Activated CD8-positive, alpha-beta memory T cell treated with anti-CD3 and anti-CD28 coated beads, Interleukin-2, amount 50 U/mL, for 4 hours (primary cell): ENCODE results near the gene TET2.

Experiments
- DNase-seq: peaks from one replicate; pipeline ENCODE4 v3.0.0-alpha.2; 2020

The TET2 gene

DNA sequence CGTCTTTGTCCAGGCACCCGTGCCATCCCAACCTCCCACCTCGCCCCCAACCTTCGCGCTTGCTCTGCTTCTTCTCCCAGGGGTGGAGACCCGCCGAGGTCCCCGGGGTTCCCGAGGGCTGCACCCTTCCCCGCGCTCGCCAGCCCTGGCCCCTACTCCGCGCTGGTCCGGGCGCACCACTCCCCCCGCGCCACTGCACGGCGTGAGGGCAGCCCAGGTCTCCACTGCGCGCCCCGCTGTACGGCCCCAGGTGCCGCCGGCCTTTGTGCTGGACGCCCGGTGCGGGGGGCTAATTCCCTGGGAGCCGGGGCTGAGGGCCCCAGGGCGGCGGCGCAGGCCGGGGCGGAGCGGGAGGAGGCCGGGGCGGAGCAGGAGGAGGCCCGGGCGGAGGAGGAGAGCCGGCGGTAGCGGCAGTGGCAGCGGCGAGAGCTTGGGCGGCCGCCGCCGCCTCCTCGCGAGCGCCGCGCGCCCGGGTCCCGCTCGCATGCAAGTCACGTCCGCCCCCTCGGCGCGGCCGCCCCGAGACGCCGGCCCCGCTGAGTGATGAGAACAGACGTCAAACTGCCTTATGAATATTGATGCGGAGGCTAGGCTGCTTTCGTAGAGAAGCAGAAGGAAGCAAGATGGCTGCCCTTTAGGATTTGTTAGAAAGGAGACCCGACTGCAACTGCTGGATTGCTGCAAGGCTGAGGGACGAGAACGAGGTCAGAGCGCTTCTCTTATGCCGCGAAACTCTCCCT, at the start of gene TET2:
Gene TET2 (plus strand): TSS at position 601 of the 740 bp plus-strand sequence. CDS start 87,067 bp downstream, outside the sequence.
- peak; percentile 78 for DNase-seq

DNA sequence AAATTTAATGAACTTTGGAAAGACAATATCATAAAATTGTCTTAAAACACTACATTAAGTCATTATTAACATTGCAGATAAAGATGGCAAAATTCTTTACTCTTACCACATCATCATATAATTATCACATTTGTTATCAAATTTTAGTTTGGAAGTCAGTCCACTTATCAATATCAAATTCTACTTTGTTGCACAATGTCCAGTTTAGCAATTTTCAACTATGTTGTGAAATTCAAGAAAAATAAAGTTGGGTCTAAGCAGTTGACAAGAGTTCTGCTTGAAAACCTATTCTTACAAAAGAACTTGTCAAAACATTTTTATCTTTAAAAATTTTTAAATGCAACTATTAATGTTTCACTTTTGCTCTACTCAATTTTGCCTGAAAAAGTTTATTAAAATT, 44.7 kb upstream of the TET2 start:
- DNase-seq, result no peak

DNA sequence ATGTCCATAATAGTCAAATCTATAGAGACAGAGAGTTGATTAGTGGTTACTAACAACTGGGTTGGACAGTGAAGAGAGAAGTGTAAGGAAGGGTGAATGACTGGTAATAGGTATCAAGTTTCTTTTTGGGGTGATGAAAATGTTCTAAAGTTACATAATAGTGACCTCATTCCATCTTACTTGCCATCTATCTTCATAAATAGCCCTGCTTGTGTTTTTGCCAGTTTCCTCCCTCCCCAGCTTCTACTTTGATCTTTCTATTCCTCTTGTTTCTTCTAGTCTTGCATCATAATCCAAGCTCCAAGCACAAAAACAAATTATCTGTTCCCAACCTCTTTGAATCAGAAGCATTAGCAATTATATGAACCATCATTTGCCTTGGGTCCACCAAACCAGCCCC, 40.2 kb upstream of the TET2 start:
- no peak for DNase-seq

DNA sequence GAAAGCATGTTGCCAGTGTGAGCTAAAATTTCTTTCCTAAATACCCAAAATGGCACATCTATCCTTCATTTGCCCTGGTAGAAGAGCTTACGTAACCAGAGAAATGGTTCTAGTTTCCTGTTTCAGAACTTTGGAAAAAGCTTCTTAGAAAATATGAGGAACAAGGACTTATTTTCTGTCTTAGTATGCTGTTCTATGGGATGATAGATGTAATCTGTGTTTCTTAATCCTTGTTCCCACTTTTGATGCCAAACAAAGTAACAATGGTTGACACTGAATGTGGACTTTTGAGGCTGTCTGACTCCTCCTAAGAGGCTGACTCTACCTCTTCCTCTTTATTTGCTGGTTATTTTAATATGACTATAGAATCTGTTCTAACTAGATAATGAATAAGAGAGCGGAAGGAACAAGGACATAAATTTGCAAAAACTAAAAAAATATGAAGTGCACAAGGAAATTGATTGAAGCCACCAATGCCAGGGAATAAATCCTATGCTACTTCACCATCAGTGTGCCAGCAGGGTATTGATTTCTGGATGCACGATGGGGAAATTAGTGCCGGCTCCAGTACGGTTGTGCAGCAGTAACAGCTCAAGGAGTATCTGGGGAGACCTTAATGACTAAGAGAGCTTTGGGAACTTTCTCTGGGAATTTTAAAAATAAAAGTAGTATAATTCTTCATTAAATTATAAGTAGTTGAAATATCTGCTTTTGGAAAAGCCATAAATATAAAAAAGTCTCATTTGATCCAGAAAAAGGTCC, 39.4 kb upstream of the TET2 start:
- DNase-seq, result no peak

DNA sequence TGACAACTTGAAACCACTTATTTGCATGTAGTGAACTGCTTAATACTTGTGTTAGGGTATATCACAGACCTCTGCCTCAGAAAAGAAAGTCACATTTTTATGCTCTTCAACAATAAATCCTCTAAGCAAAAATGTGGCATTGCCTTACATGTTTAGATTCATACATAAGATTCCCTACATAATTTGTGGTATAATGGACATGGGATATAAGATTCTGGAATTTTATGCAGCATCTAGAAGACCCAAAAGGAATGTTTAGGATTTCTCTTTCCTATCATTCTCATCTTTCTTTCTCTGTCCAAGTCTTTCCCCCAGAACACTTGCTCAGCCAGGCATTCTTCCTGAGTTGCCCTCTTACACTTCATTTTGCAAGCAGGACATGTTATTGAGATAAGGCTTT, 37.7 kb upstream of the TET2 start:
- DNase-seq, result no peak

DNA sequence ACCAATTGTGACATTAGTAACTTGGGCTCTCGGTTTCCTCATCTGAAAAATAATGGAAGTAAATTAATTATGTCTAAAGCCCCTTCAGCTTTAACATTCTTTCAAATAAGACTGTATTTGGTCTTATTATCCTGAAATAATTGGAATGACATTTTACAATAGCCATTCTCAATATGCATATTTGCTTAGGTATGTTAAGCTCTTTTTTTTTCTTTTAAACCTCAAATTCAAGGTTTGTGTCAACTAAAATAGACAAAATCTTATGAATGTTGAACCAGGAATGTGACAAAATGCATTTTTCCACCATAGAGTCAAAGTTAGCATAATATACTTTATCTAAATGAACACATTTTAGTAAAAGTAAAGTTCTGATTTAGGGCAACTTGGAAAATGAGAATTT, 34.4 kb upstream of the TET2 start:
- DNase-seq, result no peak

DNA sequence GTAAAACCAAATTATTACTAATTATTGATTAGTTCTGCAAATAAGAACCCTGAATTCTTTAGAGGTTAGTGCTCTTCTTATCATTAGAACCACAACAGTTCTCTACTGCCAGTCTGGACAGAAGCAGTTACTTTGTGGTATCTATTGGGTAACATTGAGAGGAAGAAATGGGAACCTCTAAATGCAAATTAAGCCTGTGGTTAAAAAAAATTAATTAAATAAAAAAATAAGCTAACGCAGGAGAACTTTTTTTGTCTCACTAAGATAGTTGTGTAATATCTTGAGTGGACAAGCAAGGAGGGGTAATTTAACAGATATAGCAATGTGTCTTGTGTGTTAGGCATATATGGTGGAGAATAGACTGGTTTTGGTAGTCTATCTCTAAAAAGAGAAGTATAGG, 32.9 kb upstream of the TET2 start:
- no peak for DNase-seq

DNA sequence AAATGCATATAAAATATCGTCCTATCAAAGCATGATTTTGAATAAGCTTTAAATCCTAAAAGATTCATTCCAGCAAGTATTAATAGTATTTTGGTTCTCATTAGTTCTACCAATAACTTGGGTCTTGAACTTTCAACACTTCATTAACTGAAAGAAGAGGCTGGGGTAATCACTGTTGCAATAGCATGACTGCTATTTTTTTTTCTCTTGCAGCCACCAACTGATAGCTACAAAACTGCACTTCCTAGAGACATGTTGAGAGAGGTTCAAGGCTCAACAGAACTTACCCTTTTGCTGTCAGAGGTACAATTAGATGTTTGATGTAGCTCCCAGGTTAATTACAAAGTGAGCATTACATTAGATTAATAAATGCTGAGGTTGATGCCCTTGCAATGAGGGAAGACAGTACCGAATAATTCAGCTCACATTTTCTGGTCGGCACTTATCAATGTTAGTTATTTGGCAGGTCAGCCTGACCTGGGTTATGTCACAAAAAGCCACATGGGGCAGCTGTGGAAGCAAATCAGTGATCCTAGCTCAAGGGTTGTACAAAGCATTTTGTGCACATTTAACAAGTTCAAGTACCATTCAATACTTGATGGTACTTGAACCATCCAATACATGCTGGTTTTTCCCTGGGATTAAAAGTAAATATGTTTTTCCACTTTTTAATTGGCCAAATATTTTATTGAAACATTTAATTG, 29.9 kb upstream of the TET2 start:
- no peak for DNase-seq

DNA sequence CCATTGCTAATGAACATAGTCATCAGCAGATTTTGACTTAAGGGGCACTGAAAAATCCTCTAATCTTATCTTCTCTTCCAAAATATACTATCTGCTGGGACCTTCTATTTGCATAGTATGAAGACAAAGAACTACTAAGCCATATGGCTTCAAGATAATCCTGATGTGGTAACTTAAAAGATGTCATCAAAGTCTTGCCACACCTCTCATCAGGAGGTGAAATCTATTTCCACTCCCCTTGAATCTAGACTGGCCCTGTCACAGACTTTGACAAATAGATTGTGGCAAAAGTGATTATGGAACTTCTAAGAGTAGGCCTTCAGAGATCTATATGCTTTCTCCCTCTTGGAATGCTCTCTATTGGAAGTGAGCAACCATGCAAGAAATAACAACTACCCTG, 27.3 kb upstream of the TET2 start:
- no peak for DNase-seq

DNA sequence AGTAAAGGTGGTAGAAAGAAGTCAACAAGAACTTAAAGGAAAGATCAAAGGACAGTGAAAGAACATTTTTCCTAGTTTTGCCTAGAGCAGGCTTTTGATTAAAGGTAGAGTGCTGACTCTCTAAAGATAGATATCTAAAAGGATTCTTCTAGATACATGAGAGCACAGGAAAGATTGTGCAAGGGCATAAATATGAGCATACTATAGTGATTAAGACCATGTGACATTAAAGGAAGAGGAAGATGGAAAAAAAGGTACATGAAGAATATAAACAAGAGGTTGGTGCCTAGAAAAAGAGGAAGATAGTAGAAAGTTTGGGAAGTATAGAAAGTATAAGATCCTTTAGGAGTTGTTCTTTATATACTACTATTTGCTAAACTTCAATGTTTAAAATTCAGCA, 26.1 kb upstream of the TET2 start:
- no peak for DNase-seq

DNA sequence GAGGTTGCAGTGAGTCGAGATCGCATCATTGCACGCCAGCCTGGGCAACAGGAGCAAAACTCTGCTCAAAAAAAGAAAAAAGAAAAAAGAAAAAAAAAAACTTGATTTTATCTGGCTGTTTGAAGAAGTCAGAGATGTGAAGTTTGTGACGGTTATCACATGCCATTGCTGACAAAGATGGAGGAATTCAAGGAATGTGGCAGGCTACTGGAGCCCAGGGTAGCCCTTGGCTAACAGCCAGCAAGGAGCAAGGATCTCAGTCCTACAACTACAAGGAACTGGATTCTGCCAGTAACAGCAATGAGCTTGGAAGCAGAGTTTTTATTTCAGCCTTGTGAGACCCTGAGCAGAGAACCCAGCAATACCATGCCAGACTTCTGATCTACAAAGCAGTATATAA, 24.3 kb upstream of the TET2 start:
- no peak for DNase-seq

DNA sequence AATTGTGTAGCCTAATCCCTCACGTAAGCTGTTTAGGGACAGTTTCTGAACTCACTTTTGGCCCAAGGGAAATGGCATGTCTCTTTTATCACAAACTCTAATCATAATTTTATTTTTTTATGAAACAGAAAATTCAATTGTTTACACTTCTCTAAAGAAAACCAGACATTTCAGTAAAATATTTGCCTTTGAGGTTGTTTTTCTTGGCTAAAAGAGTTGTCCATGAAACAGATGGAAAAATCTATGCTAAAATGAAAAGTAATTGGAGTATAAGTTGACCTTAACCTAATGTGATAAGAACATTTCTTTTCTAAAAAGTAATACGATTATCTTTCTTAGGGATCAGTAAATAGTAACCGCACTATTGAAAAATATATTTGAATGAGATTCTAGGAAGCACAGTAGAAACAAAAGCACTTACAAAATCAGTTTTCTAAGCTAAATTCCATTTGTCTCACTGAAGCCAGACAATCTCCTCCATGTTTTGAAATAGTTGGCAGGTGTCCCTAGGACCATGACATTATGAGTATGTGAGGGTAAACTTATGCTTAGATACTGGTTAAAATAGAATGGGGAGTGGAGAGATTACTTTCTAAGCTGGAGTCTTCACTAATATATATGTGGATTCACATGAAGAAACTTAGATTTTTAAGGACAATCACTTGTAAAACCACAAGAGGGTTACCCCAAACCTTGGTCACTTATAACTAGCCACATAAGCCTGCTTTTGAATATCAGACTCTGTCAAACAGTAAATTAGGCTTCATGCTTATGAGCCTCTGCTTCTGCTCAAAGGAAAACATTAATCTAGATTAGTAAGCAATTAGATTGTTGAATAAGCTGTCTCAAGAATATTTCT, 20.1 kb upstream of the TET2 start:
- DNase-seq, result no peak

DNA sequence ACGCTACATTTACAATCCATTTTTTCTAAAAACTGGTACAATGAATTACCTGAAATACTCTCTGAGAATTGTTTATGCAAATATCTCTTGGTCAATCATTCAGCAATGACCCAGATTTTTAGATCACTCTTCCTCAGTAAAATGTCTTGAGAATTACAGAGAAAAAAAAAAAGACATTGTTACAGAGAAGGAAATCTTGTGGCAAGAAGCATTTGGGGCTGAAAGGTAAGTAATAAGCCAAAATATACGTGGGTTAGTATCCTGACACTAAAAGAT, 19.6 kb upstream of the TET2 start:
- no peak for DNase-seq

DNA sequence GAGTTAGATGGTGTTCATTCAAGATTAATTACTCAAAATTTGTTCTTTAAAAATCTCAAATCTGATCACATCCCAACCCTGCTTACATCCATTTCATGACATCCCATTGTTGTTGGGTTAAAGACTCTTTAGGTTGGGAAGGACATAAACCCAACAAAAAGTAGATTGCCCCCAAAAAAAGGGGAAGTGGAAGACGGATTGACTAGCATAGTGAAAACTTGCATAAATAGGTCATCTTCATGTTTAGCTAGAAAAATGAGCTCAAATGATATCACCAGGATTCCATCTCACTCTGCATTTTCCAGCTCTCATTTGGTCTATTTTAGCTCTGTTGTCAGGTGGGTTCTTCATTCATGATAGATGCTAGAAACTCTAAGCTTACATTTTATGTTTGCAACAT, 18.5 kb upstream of the TET2 start:
- no peak for DNase-seq

DNA sequence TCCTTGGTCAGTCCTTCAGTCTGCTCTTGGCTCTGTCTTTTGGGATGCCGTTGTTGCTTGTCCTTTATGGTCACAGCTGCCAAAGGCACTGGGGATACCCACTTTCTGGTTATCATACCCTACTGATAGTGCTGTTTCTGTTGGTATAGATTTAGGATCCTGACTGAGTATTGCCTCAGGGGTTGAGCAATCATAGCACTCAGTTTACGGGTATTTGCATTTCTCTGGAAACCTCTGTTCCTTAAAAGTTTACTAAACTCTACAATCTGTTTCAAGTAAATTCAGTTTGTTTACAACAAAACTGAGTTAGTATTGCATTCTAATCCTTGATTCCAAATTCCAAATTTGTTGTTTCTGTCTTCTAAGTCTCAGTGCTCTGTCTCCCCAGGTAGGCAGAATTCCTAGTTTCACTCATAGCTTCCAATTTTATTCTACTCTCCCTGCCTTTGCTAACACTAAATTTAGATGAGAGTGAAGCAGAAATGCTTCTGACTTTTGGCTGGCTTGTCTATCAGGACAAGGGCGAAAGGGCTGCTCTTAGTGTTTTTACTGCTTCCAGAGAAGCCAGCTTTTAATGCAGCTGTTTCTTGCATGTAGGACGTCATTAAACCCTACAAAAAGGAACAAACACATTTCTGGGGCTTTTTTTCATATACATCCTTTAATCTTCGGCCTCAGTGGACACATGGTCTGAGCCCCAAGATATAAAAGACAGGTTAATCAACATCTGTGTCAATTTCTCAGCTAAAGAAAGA, 17.2 kb upstream of the TET2 start:
- DNase-seq, result no peak

DNA sequence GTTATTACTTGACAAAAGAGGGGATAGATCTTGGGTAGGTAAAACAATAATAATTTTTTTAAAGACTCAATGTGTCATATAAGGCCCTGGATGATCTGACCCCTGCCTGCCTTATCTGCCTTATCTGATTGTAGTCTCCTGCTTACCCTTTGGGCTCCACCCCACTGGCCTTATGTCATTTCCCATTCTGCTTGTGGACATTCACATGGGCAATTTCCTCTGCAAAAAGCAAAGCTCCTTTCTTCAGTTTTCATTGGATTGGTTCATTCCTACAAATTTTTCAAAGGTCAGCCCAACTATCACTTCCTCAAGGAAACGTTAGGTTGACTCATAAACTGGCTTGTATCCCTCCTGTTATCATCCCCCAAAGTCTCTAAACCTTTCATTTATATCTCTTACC, 15.7 kb upstream of the TET2 start:
- DNase-seq, result no peak

DNA sequence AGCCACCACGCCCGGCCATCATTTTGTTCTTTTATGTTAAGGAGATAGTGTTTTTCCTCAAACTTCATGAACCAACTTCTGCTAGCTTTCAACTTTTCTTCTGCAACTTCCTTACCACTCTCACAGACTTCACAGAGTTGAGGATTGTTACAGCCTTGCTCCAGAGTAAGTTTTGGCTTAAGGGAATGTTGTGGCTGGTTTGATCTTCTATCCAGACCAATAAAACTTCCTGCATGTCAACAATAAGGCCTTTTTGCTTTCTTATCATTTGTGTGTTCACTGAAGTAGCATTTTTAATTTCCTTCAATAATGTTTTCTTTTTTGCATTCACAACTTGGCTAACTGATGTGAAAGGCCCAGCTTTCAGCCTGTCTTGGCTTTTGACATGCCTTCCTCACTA, 12.7 kb upstream of the TET2 start:
- DNase-seq, result no peak

DNA sequence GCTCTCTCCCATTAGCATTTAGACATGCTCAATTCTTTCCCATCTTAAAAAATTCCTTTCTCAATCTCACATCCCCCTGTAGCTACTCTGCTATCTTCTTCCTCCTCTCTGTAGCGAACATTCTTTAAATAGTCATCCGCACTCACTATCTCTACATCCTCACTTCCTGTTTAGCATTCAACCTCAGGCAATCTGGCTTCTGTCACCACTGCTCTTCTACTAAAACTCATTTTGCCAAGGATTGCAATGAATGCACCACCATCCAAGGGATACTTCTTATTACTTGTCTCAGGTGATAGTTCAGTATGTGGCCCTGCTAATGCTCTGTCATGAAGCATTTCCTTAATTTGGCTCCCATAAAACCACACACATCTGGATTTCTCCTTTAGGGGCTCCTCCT, 10.9 kb upstream of the TET2 start:
- DNase-seq, result no peak

DNA sequence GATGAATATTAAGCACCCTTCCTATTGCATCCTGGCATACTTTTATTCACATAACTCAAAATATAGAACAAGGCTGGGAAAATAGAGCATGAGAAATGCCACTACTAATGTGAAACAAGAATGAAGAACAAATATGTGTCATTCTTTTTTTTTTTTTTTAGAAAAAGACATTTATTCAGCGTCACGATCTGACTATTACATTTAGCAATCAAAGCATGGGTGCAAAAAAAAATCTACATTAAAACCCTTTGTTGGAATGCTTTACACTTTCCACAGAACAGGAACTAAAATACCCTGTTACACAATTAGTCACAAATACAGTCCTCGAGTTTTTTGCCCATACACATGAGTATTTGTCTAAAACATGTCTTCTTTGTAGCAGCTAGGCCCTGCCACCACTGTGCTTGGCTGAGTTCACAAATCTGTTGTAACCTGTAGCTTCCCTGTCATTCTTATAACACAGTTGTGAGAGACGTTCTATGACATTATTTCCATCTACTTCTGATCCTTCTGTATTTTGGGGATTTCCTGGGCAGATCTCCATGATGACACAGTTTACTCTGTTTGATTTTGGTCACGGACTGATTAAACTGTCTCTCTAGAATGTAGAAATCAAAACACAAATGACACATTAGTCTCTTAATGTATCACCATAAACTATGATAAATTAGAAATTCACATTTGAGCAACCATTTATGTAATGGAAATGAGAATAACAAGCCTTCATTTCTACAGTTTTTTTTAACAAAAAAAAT, 9.4 kb upstream of the TET2 start:
- no peak for DNase-seq

DNA sequence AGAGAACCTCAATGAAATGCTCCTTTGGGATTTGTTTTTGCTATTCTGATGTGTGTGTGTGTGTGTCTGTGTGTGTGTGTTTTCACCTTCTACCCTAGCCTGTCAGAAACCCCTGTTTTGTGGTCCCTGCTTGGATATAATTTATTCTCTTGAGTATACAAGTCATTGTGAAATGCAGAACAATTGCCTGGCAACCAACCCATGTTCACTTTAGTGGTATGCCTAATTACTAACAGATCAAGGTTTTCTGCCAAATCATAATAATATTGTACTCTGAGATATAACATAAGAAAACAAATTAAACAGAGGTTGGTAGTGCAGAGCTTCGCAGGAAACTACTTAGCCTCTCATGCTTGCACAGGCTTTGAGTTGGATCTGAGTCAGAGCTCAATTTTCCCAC, 7.0 kb upstream of the TET2 start:
- no peak for DNase-seq

DNA sequence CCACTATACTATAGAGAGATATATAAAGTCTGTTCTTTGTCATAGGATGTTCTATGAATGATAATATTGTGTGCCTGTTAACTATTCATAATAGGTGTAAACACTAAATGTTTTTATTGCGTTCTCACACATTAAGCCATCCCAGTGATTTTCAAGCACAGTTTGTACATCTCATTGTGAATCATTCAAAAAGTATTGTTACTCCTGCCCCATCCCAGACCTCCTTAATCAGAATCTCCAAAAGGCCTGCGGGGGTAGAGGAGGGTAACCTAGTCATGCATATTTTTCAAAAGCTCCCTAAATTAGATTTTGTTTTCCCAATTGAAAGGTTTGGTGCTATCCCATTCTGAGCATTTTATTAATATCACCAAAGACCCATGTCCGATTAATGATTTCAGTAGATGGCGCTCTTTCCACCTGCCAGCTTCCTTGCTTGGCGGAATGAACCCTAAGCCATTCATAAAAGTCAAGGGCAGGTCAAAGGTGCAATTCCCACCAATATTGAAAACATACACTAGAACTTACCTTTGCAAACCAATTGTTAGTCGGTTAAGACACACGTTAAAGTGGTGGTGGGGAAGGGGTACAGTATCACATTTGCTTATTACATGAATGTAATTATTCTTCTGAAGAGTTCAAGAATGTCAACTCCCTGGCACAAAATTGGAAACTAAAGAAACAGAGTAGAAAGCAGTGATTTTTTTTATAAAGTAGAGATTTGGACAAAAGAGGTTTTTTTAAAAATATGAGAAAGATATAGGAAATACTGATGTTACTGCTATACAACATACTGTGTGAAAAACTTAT, 5.8 kb upstream of the TET2 start:
- no peak for DNase-seq
